SK-N-DZ (cell line): ENCODE data around the gene MBNL2.
"Not testable (repeated sequence)": the region's sequence is repeated elsewhere in the genome, so short reads cannot be mapped to it uniquely, and the experiment has no call there.

ENCODE experiments used
- DNase-seq: peaks from one replicate; pipeline ENCODE4 v3.0.0-alpha.2; 2015; ENCODE audit warnings: low spot score

The MBNL2 gene

DNA sequence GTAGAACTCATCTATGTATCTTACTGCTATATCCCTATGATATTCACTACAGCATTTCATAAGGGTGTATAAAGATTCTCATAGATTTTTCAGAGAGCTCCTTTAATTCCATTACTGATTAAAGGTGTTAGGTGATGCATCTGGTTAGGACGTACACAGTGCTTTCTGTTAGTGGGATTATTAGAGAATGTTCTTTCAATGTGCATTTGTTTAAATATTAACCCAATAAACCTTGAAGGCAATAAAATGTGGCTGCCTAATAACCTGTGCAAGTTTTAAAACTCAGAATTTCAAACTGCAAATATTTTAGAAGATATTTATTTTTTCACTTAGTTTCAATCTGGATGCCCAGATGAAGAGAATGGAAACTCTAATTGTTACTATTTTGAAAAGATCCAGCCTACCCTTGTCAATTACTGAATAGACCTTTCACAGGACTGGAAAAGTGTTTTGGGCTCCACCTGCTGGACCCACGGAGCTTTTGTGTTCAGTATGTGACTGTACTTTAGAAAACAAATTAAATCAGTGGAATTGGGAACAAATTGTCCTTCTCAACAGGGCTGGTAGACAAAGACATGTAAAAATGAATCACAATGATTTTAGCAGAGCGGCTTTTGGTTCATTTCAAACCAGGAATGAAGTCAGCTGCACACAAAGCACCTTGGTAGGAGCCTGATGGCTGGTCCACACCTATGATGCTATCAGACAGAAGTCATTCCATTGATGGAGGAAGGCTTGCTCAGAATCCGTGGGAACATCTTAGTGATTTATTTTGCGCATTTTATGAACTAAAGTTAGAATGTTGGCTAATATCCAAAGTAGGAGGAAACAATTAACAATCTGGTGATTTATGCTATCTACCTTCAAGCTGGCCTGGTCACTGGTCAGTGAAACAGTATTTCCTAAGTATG is 122.4 kb downstream of the MBNL2 start:
- DNase-seq: peak; percentile 82

GRCh38 chr13:97346097-97346496 is 124.0 kb downstream of the MBNL2 start:
- no peak for DNase-seq

- no peak for DNase-seq
Observed at GRCh38 chr13:97346561-97347254, 124.6 kb downstream of the MBNL2 start.

- peak; percentile 18 for DNase-seq
Observed at GRCh38 chr13:97347255-97347932, 125.3 kb downstream of the MBNL2 start.

- DNase-seq: no peak
Observed at GRCh38 chr13:97348569-97349100, 126.5 kb downstream of the MBNL2 start.

GRCh38 chr13:97352012-97352411 is 129.9 kb downstream of the MBNL2 start:
- DNase-seq: not testable (repeated sequence)

DNA sequence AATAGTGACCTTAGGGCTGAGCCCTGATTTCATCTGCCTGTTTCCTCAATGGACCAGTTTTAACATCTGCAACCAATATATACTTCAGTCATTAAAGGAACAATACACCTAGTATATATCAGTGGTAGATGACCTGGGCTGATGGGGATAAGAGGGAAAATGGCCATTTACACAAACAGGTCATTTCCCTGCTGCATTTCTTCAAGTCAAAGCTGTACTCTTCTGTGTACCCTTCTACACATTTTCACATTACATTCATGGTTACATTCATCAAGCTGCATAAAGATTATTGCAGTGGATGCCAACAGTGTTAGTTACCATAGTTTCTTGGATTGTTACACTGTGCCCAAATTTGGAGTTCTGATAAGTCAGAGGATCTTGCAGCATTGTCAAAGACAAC is 130.7 kb downstream of the MBNL2 start:
- DNase-seq: no peak

DNA sequence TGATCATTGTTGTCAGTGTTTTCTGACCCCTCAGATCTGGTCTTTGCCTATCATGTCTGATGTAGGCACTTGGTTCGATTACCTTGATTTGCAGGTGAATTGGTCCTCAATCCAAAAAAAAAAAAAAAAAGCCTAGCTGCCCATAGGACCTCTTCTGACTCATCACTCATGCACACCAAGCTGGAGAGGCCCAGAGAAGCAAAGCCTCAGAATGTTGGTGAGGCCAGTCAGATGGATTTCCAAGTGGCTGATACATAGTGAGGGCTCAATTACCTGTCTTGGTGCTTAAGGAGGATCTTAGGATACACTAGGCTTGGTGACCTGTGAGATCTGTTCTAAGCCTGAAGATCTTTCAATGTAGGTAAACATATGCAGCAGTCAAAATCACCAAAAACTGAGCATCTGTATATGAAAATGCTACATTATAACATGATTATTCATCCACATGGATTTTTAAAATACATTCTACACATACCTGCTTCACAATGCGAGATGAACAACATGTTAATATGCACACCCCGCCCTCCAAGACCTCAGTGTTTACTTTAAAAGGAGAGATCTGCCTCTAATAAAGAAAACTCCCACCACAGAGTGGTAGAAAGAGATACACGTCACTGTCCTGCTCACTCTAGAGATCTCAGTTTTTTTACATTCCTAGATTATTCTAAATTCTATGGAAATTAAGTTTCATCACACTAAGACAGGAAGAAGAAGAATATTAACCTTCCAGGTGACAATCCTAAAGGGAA is 132.0 kb downstream of the MBNL2 start:
- no peak for DNase-seq

- DNase-seq: no peak
Observed at GRCh38 chr13:97354808-97355207, 132.7 kb downstream of the MBNL2 start.

DNA sequence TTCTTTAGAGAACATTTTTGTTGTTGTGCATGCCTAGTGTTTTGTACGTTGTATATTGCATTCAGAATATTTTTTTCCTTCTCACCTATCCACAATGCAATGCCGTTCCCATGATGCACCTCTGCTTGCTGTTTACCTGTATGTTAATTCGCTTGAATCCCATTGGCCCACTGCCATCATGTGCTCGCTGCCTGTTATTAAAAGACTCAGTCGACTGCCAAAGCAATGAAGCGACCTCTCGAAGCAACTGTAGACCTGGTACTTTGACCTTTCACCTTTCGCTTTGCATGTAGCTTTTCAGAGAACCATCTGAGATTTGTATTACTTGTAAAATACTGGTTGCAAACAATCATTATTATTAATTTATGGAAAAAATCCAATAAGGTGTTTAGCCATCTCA is 134.5 kb downstream of the MBNL2 start:
- DNase-seq: no peak

DNA sequence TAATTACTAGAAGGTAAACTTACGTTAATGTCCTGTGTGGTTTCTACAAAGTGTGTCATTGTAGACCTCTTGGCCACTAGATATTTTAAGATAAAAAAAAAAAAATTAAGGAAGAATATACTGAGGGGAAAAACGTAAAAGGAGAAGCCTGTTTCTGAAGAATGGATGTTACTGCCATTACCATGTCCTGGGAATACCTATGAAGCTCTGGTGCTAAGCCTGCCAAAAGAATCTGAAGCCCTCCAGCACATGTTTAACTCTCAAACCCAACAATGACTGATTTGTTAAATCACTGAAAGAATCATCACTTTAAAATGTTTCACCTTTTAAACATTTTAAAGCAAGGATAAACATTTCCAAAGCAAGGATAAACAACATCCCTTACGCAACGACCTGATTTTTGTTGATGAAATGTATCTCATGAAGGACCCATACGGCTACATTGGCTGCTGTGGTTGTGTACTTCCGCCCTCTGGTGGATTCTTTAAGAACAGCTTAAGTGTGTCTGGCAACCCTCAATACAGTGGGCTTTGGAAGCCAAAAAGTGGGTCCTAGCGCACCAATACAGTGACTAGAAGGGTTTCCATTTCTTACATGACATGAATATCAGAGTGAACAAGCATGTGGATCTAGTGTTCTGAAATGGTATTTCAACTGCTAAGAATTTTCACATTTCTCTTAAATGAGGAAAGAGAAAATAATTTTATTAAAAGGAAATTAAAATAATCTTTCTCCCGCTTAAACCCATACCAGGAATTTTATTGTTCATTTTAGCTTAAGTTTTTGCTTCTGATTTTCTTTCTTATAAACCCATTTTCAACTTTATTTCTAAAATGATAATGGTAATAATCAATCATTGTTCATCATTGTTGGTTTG is 137.3 kb downstream of the MBNL2 start:
- DNase-seq: peak; percentile 78

GRCh38 chr13:97360610-97361009 is 138.5 kb downstream of the MBNL2 start:
- no peak for DNase-seq

DNA sequence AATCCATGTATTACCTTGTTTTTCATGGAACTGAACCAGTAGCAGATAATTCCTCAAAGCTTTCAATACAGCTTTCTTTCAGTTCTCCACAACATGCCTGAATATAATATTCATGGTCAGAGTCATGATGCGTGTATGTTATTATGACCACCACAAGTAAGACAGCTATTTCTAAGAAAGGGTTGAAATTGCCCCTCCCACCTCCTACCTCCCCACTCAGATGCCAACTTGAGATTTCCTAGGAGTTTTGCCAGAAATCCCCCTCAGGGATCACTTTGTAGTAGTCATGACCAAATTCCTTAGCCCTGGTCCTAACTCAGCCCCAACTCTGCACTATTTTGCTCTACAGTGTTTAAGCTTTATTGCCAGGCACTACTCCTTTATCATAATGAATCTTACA is 141.9 kb downstream of the MBNL2 start:
- no peak for DNase-seq

GRCh38 chr13:97364827-97365226 is 142.7 kb downstream of the MBNL2 start:
- no peak for DNase-seq

DNA sequence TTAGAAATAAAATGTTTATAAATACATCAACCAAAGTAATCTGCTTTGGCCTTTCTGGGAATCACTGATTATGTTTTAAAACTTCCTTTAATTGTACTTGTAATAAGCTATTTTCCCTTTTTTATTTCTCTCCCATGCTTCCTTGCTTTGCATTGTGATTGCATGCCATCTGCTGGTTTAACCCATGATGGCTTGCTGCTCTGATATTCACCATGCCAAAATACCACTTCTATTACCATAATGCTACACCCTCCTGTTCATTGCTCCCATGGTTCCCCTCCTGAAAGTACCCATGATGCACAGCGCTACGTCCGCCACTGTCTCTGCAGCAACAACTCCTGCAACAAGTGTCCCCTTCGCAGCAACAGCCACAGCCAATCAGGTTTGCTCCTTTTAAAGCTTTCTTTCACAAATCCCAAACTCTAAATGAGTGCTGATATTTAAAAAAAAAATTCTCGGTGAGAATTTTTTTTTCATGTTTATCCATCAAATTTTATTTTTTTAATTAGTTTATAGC is 144.1 kb downstream of the MBNL2 start:
- no peak for DNase-seq

GRCh38 chr13:97367016-97367822 is 145.1 kb downstream of the MBNL2 start:
- DNase-seq: no peak

DNA sequence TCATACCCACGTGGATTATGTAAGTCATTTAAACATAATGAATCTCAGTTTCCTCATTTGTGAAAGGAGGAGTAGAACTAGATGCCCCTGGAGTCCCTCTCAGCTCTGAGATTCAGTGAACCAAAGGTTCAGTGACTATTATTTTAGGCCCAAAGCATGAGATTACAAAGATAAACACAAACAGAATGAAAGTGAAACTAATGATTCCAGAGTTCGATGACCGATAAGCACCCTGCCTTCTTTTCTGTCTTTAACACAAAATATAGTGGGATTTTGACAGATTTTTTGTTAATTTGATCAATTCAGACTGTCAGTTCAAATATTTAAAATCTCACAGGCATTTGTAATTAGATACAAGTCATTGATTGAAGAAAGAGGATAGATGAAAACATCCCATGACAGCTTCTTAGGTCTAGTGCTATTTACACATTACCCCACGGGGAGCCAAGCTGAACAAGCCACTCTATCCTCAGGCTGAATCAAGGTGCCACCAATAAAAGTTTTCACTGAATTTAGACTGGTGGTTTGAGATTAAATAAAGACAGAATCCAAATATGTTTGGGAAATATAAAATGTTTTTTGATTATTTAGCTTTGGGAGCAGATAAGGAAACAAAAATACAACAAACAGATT is 147.2 kb downstream of the MBNL2 start:
- no peak for DNase-seq

DNA sequence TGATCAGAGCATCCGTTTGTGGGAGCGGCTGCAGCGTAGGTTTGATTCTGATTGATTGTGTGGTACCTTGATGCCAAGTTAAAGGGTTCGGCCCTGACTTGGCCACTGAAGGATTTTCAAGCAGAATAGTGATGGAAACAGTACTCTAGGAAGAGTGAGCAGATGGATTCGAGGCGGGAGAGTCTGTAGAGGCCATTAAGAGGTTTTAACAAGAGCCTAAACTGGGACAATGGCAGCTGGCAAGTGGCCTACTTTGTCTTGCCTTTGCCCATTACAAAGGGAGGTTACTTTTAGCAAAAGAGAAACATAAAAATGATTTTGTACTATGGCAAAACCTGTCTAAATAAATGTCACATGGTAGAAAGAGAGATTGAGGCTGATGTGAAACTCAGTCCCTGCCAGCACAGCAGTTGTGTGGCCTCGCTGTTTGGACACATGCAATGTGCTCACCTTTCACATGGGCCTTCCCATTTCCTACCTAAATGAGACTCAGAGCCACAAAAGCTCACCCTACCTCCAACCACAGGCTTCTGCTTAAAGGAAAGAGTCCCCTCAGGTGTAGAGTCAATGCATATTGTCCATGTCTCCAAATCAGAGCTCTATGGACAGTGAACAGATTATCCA is 149.5 kb downstream of the MBNL2 start:
- no peak for DNase-seq
